IPS-NIHi7 (cell line): ENCODE data around the gene ZNF169.
"Not testable (repeated sequence)": the region's sequence is repeated elsewhere in the genome, so short reads cannot be mapped to it uniquely, and the experiment has no call there.

Source experiments
- DNase-seq: peaks from one replicate; pipeline ENCODE4 v3.0.0; 2012; ENCODE audit warnings: mixed read lengths; ENCODE audit errors: extremely low spot score

Gene ZNF169

DNA sequence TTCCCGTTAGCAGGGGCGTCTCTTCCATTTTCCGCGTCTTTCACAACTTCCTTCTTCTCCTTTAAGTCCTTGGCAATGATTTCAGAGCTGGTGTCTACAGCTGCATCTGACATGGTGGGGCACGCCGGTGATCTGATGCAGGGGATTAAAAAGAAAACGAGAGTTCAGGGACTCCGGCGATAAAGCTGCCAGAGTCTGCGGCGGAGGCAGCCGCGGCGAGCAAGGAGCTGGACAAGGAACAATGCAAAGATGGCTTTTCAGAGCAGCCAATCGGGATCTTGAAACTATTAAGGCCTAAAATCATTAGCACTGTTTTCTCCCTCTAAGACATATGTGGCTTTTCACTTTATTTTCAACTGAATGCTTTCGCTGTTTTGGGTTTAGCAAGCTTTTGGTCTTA is 88.4 kb downstream of the ZNF169 start:
- not testable (repeated sequence) for DNase-seq

- not testable (repeated sequence) for DNase-seq
Observed at GRCh38 chr9:94348754-94349153, 89.7 kb downstream of the ZNF169 start.
